GM21423 (cell line): ENCODE data around the gene LRRC4.

Experiments
- ATAC-seq: cut with Tn5 transposase; IDR thresholded peaks from one replicate; pipeline ENCODE4 v1.9.1; 2021; ENCODE audit warnings: mild to moderate bottlenecking, moderate library complexity; ENCODE audit not compliant: unreplicated experiment

The LRRC4 gene

DNA sequence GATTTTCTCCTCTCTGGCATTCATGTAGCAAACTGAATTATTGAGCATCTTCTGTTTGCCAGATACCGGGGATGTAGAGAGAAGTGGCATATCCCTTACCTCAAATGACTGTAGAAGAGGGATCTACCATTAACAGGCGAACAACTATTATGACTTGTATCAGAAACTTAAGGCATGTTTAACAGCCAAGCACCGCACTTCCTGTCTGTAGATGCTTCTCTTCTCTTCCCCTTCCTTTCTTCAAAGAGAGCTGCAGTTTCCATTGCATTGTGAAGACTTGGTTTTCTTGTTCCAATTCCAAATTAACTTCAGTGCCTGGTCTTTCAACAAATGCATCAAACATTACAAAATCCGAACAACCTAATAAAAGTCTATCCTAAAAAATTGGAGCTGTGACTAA is 49.3 kb downstream of the LRRC4 start:
- ATAC-seq: no peak

DNA sequence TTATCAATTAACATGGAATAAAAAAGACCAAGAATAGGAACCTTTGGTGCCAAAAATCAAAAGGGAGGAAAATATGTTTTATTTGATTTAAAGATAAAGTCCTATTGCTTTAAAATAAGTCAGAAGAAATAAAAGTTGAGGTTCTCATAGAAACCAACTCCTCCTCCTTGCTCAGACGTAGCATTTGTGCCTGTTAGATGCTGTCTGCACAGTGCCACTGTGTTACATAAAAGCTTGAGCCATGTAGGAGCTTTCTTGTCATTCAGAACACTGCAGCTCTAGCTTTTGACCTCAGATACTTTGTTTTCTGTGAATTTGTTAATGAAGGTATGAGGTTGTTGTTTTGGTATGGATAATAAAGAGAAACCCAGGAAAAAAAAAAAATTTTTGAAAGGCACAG is 50.3 kb downstream of the LRRC4 start:
- no peak for ATAC-seq

GRCh38 chr7:127979728-127980126 is 51.5 kb downstream of the LRRC4 start:
- no peak for ATAC-seq

GRCh38 chr7:127979113-127979727 is 52.0 kb downstream of the LRRC4 start:
- ATAC-seq: no peak

DNA sequence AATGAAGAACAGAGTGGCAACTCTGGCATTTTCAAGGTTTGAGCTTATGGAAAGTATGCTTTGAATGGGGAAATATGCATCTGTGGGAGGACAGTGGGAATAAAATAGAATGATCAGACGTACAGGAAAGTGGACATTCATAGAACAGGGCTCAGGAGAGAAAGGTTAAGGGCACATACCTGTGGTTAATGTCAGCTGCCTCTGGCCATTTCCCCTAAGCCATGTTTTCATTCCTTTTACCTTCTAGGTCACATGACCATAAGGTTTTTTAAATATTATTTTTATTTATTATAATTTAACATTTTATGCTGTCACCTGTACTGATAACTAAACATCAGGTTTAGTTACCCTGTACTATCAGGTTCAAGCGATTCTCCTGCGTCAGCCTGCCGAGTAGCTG is 52.8 kb downstream of the LRRC4 start:
- no peak for ATAC-seq
